Measurements from ENCODE around the gene ENTPD7.

The ENTPD7 gene

GRCh38 chr10:99631496-99631895 lies 27.8 kb upstream of the ENTPD7 start:
- TF ChIP-seq CTCF (IDR thresholded peaks at IDR 0.05; ENCODE audit: unreplicated experiment in 3 of 3) = no peak
- peaks cover 13% of the 10 kb centered on the region for H3K27me3 Mint-ChIP-seq (ENCODE audit: low read depth)
- H3K4me3 Mint-ChIP-seq = no peak overlapping the region
- H3K27ac Mint-ChIP-seq = no peak overlapping the region
- H3K36me3 Mint-ChIP-seq (ENCODE audit: low read depth) = no peaks in the 10 kb centered on the region
- H3K9me3 Mint-ChIP-seq = no peaks in the 10 kb centered on the region
- H3K4me1 Mint-ChIP-seq = no peaks in the 10 kb centered on the region

- Mint-ChIP-seq H3K4me1 (no peaks in the 10 kb centered on the region), H3K4me3 (no peak overlapping the region)
Observed at GRCh38 chr10:99633832-99634231, 25.5 kb upstream of the ENTPD7 start.

GRCh38 chr10:99647601-99648151 lies 11.6 kb upstream of the ENTPD7 start:
- H3K9me3 Mint-ChIP-seq = peaks cover 26% of the 10 kb centered on the region
- no peaks in the 10 kb centered on the region for H3K4me1 Mint-ChIP-seq
- H3K27me3 Mint-ChIP-seq (ENCODE audit: low read depth) = peaks cover 14% of the 10 kb centered on the region
- no peak overlapping the region for H3K4me3 Mint-ChIP-seq
- no peak overlapping the region for H3K27ac Mint-ChIP-seq
- no peaks in the 10 kb centered on the region for H3K36me3 Mint-ChIP-seq (ENCODE audit: low read depth)
- no peak for TF ChIP-seq CTCF (IDR thresholded peaks at IDR 0.05; ENCODE audit: unreplicated experiment in 3 of 3)

More at GRCh38 chr10:99633832-99634231, 25.5 kb upstream of the ENTPD7 start:
- Mint-ChIP-seq H3K27ac (no peak overlapping the region), H3K36me3 (ENCODE audit: low read depth) (no peaks in the 10 kb centered on the region), H3K9me3 (peaks cover 5% of the 10 kb centered on the region), H3K27me3 (ENCODE audit: low read depth) (peaks cover 21% of the 10 kb centered on the region)
- no peak for TF ChIP-seq CTCF (IDR thresholded peaks at IDR 0.05; ENCODE audit: unreplicated experiment in 3 of 3)

GRCh38 chr10:99648717-99649116 lies 10.6 kb upstream of the ENTPD7 start:
- Mint-ChIP-seq H3K4me1 (no peaks in the 10 kb centered on the region), H3K4me3 (no peak overlapping the region), H3K9me3 (peaks cover 26% of the 10 kb centered on the region), H3K36me3 (ENCODE audit: low read depth) (no peaks in the 10 kb centered on the region), H3K27ac (no peak overlapping the region), H3K27me3 (ENCODE audit: low read depth) (peaks cover 16% of the 10 kb centered on the region)
- TF ChIP-seq CTCF (IDR thresholded peaks at IDR 0.05; ENCODE audit: unreplicated experiment in 3 of 3) = no peak

GRCh38 chr10:99652800-99653390 lies 6.4 kb upstream of the ENTPD7 start:
- no peak overlapping the region for H3K4me3 Mint-ChIP-seq
- H3K36me3 Mint-ChIP-seq (ENCODE audit: low read depth) = no peaks in the 10 kb centered on the region
- no peaks in the 10 kb centered on the region for H3K4me1 Mint-ChIP-seq
- no peak for TF ChIP-seq CTCF (IDR thresholded peaks at IDR 0.05; ENCODE audit: unreplicated experiment in 3 of 3)
- no peak overlapping the region for H3K27ac Mint-ChIP-seq
- H3K9me3 Mint-ChIP-seq = peaks cover 7% of the 10 kb centered on the region
- peaks cover 26% of the 10 kb centered on the region for H3K27me3 Mint-ChIP-seq (ENCODE audit: low read depth)

All from nephron (organoid).